Peyer's patch (tissue), 4 donors: ENCODE data around the gene AK9.

Experiments
- POLR2A ChIP-seq, 2 donors: fragments of 450-650 bp; IDR thresholded peaks; one replicate each; pipeline ENCODE4 v1.5.1; 2017; ENCODE audit warnings: antibody characterized with exemption in 2 of 2, mild to moderate bottlenecking in 2 of 2, moderate library complexity in 2 of 2
- TF ChIP-seq, protein P1 (sequence below), 6 experiments: fragments of 450-650 bp in 4 of 6; fragments of 200-600 bp in 2 of 6; sonication (generic) in 1 of 6; IDR thresholded peaks; one replicate each; pipeline ENCODE4 v1.5.1; 2017 to 2019; ENCODE audit warnings: antibody characterized with exemption in 6 of 6, mild to moderate bottlenecking in 3 of 6, moderate library complexity in 1 of 6

DNA sequence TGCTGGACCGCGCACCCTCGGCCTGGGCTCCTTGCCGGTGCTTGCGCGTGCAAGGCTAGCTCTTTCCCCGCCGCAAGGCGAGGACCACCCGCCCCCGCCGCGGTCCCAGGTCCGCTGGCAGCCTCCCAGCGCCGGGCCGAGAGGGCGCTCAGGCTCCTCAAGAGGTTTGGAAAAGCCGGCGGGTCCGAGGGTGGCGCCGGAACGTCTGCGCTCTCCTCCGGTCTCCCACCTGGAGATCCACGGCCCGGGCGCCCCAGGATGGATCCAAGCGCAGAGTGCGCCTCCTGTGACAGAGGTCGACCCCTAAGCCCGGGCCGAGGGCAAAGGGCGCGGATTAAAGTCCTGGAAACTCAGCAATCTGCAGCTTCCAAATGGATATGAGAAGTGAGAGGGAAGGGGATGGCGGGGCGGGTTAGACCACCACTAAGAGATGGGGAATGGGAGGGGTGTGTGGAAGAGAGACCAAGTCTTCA lies 234.9 kb downstream of the AK9 start:
- TF ChIP-seq, protein P1, sequence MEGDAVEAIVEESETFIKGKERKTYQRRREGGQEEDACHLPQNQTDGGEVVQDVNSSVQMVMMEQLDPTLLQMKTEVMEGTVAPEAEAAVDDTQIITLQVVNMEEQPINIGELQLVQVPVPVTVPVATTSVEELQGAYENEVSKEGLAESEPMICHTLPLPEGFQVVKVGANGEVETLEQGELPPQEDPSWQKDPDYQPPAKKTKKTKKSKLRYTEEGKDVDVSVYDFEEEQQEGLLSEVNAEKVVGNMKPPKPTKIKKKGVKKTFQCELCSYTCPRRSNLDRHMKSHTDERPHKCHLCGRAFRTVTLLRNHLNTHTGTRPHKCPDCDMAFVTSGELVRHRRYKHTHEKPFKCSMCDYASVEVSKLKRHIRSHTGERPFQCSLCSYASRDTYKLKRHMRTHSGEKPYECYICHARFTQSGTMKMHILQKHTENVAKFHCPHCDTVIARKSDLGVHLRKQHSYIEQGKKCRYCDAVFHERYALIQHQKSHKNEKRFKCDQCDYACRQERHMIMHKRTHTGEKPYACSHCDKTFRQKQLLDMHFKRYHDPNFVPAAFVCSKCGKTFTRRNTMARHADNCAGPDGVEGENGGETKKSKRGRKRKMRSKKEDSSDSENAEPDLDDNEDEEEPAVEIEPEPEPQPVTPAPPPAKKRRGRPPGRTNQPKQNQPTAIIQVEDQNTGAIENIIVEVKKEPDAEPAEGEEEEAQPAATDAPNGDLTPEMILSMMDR (IDR thresholded peaks at IDR 0.05) = no peak
- peak; percentile 71 to 75 for TF ChIP-seq POLR2A (IDR thresholded peaks at IDR 0.05)
